ENCODE measurements around the gene PIP4K2A.

DNA sequence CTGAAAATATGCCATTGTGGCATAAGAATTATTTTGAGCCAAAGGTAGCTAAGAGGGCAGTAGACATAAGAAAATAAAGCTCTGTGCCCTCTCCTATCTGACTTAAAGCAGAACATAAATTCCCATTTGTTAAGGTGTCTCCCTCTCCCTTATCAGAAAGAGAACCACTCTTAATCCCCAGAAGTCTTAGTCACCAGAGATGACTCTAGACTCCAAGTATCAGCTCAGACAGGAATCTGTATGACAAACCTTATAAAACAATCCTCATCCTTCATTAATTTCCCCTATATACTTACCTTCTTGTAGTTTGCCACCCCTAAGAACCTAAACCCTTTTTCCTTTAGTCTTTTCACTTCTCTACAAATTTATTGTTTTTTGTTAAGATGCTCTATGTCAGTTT lies 21.8 kb upstream of the PIP4K2A start:
- TF ChIP-seq, protein P1, sequence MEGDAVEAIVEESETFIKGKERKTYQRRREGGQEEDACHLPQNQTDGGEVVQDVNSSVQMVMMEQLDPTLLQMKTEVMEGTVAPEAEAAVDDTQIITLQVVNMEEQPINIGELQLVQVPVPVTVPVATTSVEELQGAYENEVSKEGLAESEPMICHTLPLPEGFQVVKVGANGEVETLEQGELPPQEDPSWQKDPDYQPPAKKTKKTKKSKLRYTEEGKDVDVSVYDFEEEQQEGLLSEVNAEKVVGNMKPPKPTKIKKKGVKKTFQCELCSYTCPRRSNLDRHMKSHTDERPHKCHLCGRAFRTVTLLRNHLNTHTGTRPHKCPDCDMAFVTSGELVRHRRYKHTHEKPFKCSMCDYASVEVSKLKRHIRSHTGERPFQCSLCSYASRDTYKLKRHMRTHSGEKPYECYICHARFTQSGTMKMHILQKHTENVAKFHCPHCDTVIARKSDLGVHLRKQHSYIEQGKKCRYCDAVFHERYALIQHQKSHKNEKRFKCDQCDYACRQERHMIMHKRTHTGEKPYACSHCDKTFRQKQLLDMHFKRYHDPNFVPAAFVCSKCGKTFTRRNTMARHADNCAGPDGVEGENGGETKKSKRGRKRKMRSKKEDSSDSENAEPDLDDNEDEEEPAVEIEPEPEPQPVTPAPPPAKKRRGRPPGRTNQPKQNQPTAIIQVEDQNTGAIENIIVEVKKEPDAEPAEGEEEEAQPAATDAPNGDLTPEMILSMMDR (IDR thresholded peaks at IDR 0.05): no peak
- no peak for TF ChIP-seq POLR2A (IDR thresholded peaks at IDR 0.05)

Data from breast epithelium (tissue), 3 donors.